ENCODE measurements around the gene EFEMP1. TPM values are rescaled to one million over a fixed set of nuclear protein-coding genes. Genes with fewer than 3 reads are reported as not detected.

Gene EFEMP1
- total and polyA plus RNA-seq, 9 of the 15 experiments (the other 6 are each of a cell fraction or from before 2014, with no cell fraction given), result 0.05 to 6.2 (median 0.22) TPM

GRCh38 chr2:55970500-55970899 is 46.9 kb upstream of the EFEMP1 start:
- Histone ChIP-seq H3K9me1 (ENCODE audit: control insufficient read depth, insufficient read depth, low read length) (no peaks in the 10 kb centered on the region), H2AFZ (ENCODE audit: low read depth, low read length) (no peak overlapping the region), H3K4me3 (no peak overlapping the region), H3K4me1 (replicated peaks in 1 of 2; ENCODE audit: control insufficient read depth in 2 of 2, insufficient read depth in 2 of 2, low read length in 2 of 2) (no peaks in the 10 kb centered on the region; a peak in 1 of 5 replicates), H3K9ac (ENCODE audit: insufficient read depth in 1 of 2, low read depth in 2 of 2, low read length in 2 of 2) (no peak overlapping the region), H3K9me3 (replicated peaks; ENCODE audit: control insufficient read depth, insufficient read depth, low read depth, low read length) (no peaks in the 10 kb centered on the region), H3K27ac (ENCODE audit: extremely low read depth, low read depth, low read length) (no peak overlapping the region), H3K36me3 (ENCODE audit: control insufficient read depth, insufficient read depth, low read length) (no peaks in the 10 kb centered on the region), H4K20me1 (replicated peaks; ENCODE audit: control insufficient read depth, insufficient read depth, low read length) (no peaks in the 10 kb centered on the region), H3K79me2 (ENCODE audit: control insufficient read depth, insufficient read depth, low read length) (no peaks in the 10 kb centered on the region), H3K27me3 (ENCODE audit: control insufficient read depth in 2 of 2, insufficient read depth in 2 of 2, low read length in 2 of 2) (no peaks in the 10 kb centered on the region; a peak in 1 of 5 replicates), H3K4me2 (ENCODE audit: insufficient read depth, low read length) (no peak overlapping the region)
- 0% methylated on average over 2 of the region's 2 CpGs for WGBS (ENCODE audit: insufficient coverage, low coverage, missing lambda C conversion rate)
- intact Hi-C loops (cut with micrococcal nuclease) (no loop called here), in situ Hi-C loops (cut with MboI) (loop anchor here (5.0 to 25.0 kb wide), 2 partner anchors 203 to 1542 kb away; no protein-coding TSS in a partner anchor)
- no peak for ATAC-seq
- BruUV-seq (replicated peaks), result no TSS peak
- no peak for TF ChIP-seq ARHGAP35 (IDR thresholded peaks at IDR 0.05; ENCODE audit: partially characterized antibody)
- TF ChIP-seq, protein P1, sequence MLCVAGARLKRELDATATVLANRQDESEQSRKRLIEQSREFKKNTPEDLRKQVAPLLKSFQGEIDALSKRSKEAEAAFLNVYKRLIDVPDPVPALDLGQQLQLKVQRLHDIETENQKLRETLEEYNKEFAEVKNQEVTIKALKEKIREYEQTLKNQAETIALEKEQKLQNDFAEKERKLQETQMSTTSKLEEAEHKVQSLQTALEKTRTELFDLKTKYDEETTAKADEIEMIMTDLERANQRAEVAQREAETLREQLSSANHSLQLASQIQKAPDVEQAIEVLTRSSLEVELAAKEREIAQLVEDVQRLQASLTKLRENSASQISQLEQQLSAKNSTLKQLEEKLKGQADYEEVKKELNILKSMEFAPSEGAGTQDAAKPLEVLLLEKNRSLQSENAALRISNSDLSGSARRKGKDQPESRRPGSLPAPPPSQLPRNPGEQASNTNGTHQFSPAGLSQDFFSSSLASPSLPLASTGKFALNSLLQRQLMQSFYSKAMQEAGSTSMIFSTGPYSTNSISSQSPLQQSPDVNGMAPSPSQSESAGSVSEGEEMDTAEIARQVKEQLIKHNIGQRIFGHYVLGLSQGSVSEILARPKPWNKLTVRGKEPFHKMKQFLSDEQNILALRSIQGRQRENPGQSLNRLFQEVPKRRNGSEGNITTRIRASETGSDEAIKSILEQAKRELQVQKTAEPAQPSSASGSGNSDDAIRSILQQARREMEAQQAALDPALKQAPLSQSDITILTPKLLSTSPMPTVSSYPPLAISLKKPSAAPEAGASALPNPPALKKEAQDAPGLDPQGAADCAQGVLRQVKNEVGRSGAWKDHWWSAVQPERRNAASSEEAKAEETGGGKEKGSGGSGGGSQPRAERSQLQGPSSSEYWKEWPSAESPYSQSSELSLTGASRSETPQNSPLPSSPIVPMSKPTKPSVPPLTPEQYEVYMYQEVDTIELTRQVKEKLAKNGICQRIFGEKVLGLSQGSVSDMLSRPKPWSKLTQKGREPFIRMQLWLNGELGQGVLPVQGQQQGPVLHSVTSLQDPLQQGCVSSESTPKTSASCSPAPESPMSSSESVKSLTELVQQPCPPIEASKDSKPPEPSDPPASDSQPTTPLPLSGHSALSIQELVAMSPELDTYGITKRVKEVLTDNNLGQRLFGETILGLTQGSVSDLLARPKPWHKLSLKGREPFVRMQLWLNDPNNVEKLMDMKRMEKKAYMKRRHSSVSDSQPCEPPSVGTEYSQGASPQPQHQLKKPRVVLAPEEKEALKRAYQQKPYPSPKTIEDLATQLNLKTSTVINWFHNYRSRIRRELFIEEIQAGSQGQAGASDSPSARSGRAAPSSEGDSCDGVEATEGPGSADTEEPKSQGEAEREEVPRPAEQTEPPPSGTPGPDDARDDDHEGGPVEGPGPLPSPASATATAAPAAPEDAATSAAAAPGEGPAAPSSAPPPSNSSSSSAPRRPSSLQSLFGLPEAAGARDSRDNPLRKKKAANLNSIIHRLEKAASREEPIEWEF (CRISPR knock-in tag; IDR thresholded peaks at IDR 0.05), result no peak
- no peak for DNase-seq (ENCODE audit: extremely low read depth in 1 of 4, low spot score in 3 of 4)
- no peak for FAIRE-seq
- POLR2A ChIA-PET, result no interaction called here
- CTCF ChIA-PET (ENCODE audit: low intra/inter-chr PET ratio), result no interaction called here

All from K562 (cell line).